ENCODE data around the gene DHRS12.

The DHRS12 gene

GRCh38 chr13:51758691-51759090, 45.3 kb downstream of the DHRS12 start:
- TF ChIP-seq GATA2 (IDR thresholded peaks at IDR 0.05; ENCODE audit: low read depth, low read length) (no peak), GATA3 (IDR thresholded peaks at IDR 0.05; ENCODE audit: low read depth, low read length) (no peak)

- no peak for TF ChIP-seq GATA3 (IDR thresholded peaks at IDR 0.05; ENCODE audit: low read depth, low read length)
- no peak for TF ChIP-seq GATA2 (IDR thresholded peaks at IDR 0.05; ENCODE audit: low read depth, low read length)
Measured at GRCh38 chr13:51756651-51757050, 47.3 kb downstream of the DHRS12 start.

GRCh38 chr13:51747438-51748434, 56.2 kb downstream of the DHRS12 start:
- TF ChIP-seq GATA3 (IDR thresholded peaks at IDR 0.05; ENCODE audit: low read depth, low read length) (no peak), GATA2 (IDR thresholded peaks at IDR 0.05; ENCODE audit: low read depth, low read length) (no peak)

GRCh38 chr13:51746802-51747201, 57.2 kb downstream of the DHRS12 start:
- TF ChIP-seq GATA3 (IDR thresholded peaks at IDR 0.05; ENCODE audit: low read depth, low read length), result no peak
- no peak for TF ChIP-seq GATA2 (IDR thresholded peaks at IDR 0.05; ENCODE audit: low read depth, low read length)

GRCh38 chr13:51745243-51745642, 58.7 kb downstream of the DHRS12 start:
- TF ChIP-seq GATA2 (IDR thresholded peaks at IDR 0.05; ENCODE audit: low read depth, low read length) (no peak), GATA3 (IDR thresholded peaks at IDR 0.05; ENCODE audit: low read depth, low read length) (no peak)

- no peak for TF ChIP-seq GATA2 (IDR thresholded peaks at IDR 0.05; ENCODE audit: low read depth, low read length)
- no peak for TF ChIP-seq GATA3 (IDR thresholded peaks at IDR 0.05; ENCODE audit: low read depth, low read length)
Measured at GRCh38 chr13:51742611-51743010, 61.4 kb downstream of the DHRS12 start.

GRCh38 chr13:51742031-51742430, 61.9 kb downstream of the DHRS12 start:
- no peak for TF ChIP-seq GATA3 (IDR thresholded peaks at IDR 0.05; ENCODE audit: low read depth, low read length)
- TF ChIP-seq GATA2 (IDR thresholded peaks at IDR 0.05; ENCODE audit: low read depth, low read length), result no peak

GRCh38 chr13:51740698-51741097, 63.3 kb downstream of the DHRS12 start:
- TF ChIP-seq GATA3 (IDR thresholded peaks at IDR 0.05; ENCODE audit: low read depth, low read length), result no peak
- TF ChIP-seq GATA2 (IDR thresholded peaks at IDR 0.05; ENCODE audit: low read depth, low read length), result no peak

- TF ChIP-seq GATA3 (IDR thresholded peaks at IDR 0.05; ENCODE audit: low read depth, low read length), result no peak
- no peak for TF ChIP-seq GATA2 (IDR thresholded peaks at IDR 0.05; ENCODE audit: low read depth, low read length)
Measured at GRCh38 chr13:51739027-51739764, 64.8 kb downstream of the DHRS12 start.

- TF ChIP-seq GATA2 (IDR thresholded peaks at IDR 0.05; ENCODE audit: low read depth, low read length) (no peak), GATA3 (IDR thresholded peaks at IDR 0.05; ENCODE audit: low read depth, low read length) (no peak)
Measured at GRCh38 chr13:51738226-51738905, 65.6 kb downstream of the DHRS12 start.

GRCh38 chr13:51737609-51738008, 66.4 kb downstream of the DHRS12 start:
- TF ChIP-seq GATA2 (IDR thresholded peaks at IDR 0.05; ENCODE audit: low read depth, low read length) (no peak), GATA3 (IDR thresholded peaks at IDR 0.05; ENCODE audit: low read depth, low read length) (no peak)

GRCh38 chr13:51734786-51735185, 69.2 kb downstream of the DHRS12 start:
- TF ChIP-seq GATA2 (IDR thresholded peaks at IDR 0.05; ENCODE audit: low read depth, low read length) (no peak), GATA3 (IDR thresholded peaks at IDR 0.05; ENCODE audit: low read depth, low read length) (no peak)

- TF ChIP-seq GATA3 (IDR thresholded peaks at IDR 0.05; ENCODE audit: low read depth, low read length), result no peak
- TF ChIP-seq GATA2 (IDR thresholded peaks at IDR 0.05; ENCODE audit: low read depth, low read length), result no peak
Measured at GRCh38 chr13:51733374-51734298, 70.3 kb downstream of the DHRS12 start.

Data from SH-SY5Y (cell line).